Measurements from ENCODE around the gene TRIM37. TPM values are rescaled to one million over a fixed set of nuclear protein-coding genes. Genes with fewer than 3 reads are reported as not detected.
"Not testable (repeated sequence)": the region's sequence is repeated elsewhere in the genome, so short reads cannot be mapped to it uniquely, and the experiment has no call there.

Gene TRIM37
- total and polyA plus RNA-seq, 4 donors = 9.1 to 39.0 (median 16.8) TPM

DNA sequence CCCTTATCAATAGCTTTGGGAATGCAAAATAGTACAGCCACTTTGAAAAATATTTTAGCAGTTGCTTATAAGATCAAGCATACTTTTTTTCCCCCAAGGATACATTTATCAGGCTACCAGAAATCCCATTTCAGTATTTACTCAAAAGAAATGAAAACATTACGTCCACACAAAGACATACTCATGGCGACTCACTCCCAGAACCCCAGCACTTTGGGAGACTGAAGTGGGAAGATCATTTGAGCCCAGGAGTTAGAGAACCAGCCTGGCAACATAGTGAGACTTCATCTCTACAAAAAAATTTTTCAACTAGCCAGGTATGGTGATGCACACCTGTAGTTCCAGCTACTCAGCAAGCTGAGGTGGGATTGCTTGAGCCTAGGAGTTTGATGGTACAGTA is 42.4 kb upstream of the TRIM37 start:
- no peak overlapping the region for H3K27ac ChIP-seq (ENCODE audit: low read depth in 1 of 2, low read length in 1 of 2)
- H3K4me3 ChIP-seq = no peak overlapping the region
- TF ChIP-seq, protein P1, sequence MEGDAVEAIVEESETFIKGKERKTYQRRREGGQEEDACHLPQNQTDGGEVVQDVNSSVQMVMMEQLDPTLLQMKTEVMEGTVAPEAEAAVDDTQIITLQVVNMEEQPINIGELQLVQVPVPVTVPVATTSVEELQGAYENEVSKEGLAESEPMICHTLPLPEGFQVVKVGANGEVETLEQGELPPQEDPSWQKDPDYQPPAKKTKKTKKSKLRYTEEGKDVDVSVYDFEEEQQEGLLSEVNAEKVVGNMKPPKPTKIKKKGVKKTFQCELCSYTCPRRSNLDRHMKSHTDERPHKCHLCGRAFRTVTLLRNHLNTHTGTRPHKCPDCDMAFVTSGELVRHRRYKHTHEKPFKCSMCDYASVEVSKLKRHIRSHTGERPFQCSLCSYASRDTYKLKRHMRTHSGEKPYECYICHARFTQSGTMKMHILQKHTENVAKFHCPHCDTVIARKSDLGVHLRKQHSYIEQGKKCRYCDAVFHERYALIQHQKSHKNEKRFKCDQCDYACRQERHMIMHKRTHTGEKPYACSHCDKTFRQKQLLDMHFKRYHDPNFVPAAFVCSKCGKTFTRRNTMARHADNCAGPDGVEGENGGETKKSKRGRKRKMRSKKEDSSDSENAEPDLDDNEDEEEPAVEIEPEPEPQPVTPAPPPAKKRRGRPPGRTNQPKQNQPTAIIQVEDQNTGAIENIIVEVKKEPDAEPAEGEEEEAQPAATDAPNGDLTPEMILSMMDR (IDR thresholded peaks at IDR 0.05; ENCODE audit: control extremely low read depth, extremely low read depth) = no peak
- no peaks in the 10 kb centered on the region for H3K27me3 ChIP-seq (ENCODE audit: control insufficient read depth in 3 of 3, insufficient read depth in 3 of 3, low read length in 2 of 3)
- no peak for ATAC-seq (ENCODE audit: insufficient read depth, low FRiP score)
- no peak for DNase-seq
- no peaks in the 10 kb centered on the region for H3K9me3 ChIP-seq (ENCODE audit: control insufficient read depth in 4 of 4, insufficient read depth in 3 of 4, low read length in 3 of 4)
- H3K4me1 ChIP-seq (ENCODE audit: control insufficient read depth in 5 of 5, insufficient read depth in 5 of 5, low read length in 5 of 5) = peaks cover 0 to 33% (median 7%) of the 10 kb centered on the region in 5 donors
- H3K9ac ChIP-seq (ENCODE audit: insufficient read depth in 1 of 2, low read length in 2 of 2) = no peak overlapping the region
- H3K36me3 ChIP-seq (ENCODE audit: control insufficient read depth in 4 of 4, insufficient read depth in 4 of 4, low read length in 4 of 4) = peaks cover 0 to 4% (median under 1%) of the 10 kb centered on the region in 4 donors
- WGBS, 2 donors = 84 to 93% methylated on average over 2 of the region's 2 CpGs

DNA sequence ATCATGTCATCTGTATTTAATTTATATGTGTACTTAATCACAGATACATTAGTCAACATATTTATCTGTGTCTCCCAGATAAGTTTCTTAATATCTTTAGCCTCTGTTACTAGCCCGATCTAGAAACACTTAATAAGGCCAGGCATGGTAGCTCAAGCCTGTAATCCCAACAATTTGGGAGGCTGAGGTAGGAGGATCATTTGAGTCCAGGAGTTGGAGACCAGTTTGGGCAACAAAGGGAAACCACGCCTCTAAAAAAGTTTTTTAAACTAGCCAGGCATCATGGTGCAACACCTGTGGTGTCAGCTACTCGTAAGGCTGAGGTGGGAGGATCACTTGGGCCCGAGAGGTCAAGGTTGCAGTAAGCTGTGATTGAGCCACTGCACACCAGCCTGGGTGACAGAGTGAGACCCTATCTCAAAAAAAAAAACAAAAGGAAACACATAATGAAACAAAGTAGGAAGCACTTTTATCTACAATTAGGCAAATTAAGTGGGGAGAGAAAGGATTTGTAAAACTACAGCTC is 39.0 kb upstream of the TRIM37 start:
- H3K9me3 ChIP-seq (ENCODE audit: control insufficient read depth in 4 of 4, insufficient read depth in 3 of 4, low read length in 3 of 4) = no peaks in the 10 kb centered on the region
- ATAC-seq (ENCODE audit: insufficient read depth, low FRiP score) (no peak), DNase-seq (no peak)
- peaks cover 0 to 4% (median under 1%) of the 10 kb centered on the region in 4 donors for H3K36me3 ChIP-seq (ENCODE audit: control insufficient read depth in 4 of 4, insufficient read depth in 4 of 4, low read length in 4 of 4)
- 73 to 91% methylated on average over 4 of the region's 4 CpGs for WGBS, 2 donors
- TF ChIP-seq, protein P1 (IDR thresholded peaks at IDR 0.05; ENCODE audit: control extremely low read depth, extremely low read depth) = no peak
- peaks cover 0 to 4% (median 0%) of the 10 kb centered on the region in 5 donors for H3K4me1 ChIP-seq (ENCODE audit: control insufficient read depth in 5 of 5, insufficient read depth in 5 of 5, low read length in 5 of 5)
- no peak overlapping the region for H3K27ac ChIP-seq (ENCODE audit: low read depth in 1 of 2, low read length in 1 of 2)
- H3K27me3 ChIP-seq (ENCODE audit: control insufficient read depth in 3 of 3, insufficient read depth in 3 of 3, low read length in 2 of 3) = no peaks in the 10 kb centered on the region
- H3K4me3 ChIP-seq = no peak overlapping the region
- H3K9ac ChIP-seq (ENCODE audit: insufficient read depth in 1 of 2, low read length in 2 of 2) = no peak overlapping the region

- Histone ChIP-seq H3K27ac (ENCODE audit: low read depth in 1 of 2, low read length in 1 of 2) (no peak overlapping the region), H3K9me3 (ENCODE audit: control insufficient read depth in 4 of 4, insufficient read depth in 3 of 4, low read length in 3 of 4) (no peaks in the 10 kb centered on the region), H3K4me1 (ENCODE audit: control insufficient read depth in 5 of 5, insufficient read depth in 5 of 5, low read length in 5 of 5) (peaks cover 0 to 3% (median 0%) of the 10 kb centered on the region in 5 donors), H3K4me3 (no peak overlapping the region), H3K27me3 (ENCODE audit: control insufficient read depth in 3 of 3, insufficient read depth in 3 of 3, low read length in 2 of 3) (no peaks in the 10 kb centered on the region), H3K9ac (ENCODE audit: insufficient read depth in 1 of 2, low read length in 2 of 2) (no peak overlapping the region), H3K36me3 (ENCODE audit: control insufficient read depth in 4 of 4, insufficient read depth in 4 of 4, low read length in 4 of 4) (peaks cover 0 to 4% (median 1%) of the 10 kb centered on the region in 4 donors)
- ATAC-seq (ENCODE audit: insufficient read depth, low FRiP score) (no peak), DNase-seq (no peak)
- TF ChIP-seq, protein P1 (IDR thresholded peaks at IDR 0.05; ENCODE audit: control extremely low read depth, extremely low read depth) = no peak
- 96 to 97% methylated on average over 1 of the region's 1 CpG for WGBS, 2 donors
These were observed 35.2 kb upstream of the TRIM37 start for GRCh38 chr17:59141860-59142259.

GRCh38 chr17:59139939-59140338 is 33.3 kb upstream of the TRIM37 start:
- peaks cover 0 to 4% (median 1%) of the 10 kb centered on the region in 4 donors for H3K36me3 ChIP-seq (ENCODE audit: control insufficient read depth in 4 of 4, insufficient read depth in 4 of 4, low read length in 4 of 4)
- ATAC-seq (ENCODE audit: insufficient read depth, low FRiP score) = no peak
- no peak for DNase-seq
- no peaks in the 10 kb centered on the region for H3K27me3 ChIP-seq (ENCODE audit: control insufficient read depth in 3 of 3, insufficient read depth in 3 of 3, low read length in 2 of 3)
- TF ChIP-seq, protein P1 (IDR thresholded peaks at IDR 0.05; ENCODE audit: control extremely low read depth, extremely low read depth) = no peak
- H3K9me3 ChIP-seq (ENCODE audit: control insufficient read depth in 4 of 4, insufficient read depth in 3 of 4, low read length in 3 of 4) = no peaks in the 10 kb centered on the region
- no peak overlapping the region for H3K4me3 ChIP-seq
- H3K4me1 ChIP-seq (ENCODE audit: control insufficient read depth in 5 of 5, insufficient read depth in 5 of 5, low read length in 5 of 5) = peaks cover 0 to 3% (median 0%) of the 10 kb centered on the region in 5 donors
- 97 to 98% methylated on average over 4 of the region's 4 CpGs for WGBS, 2 donors
- H3K27ac ChIP-seq (ENCODE audit: low read depth in 1 of 2, low read length in 1 of 2) = no peak overlapping the region
- no peak overlapping the region for H3K9ac ChIP-seq (ENCODE audit: insufficient read depth in 1 of 2, low read length in 2 of 2)

- 93 to 96% methylated on average over 10 of the region's 10 CpGs for WGBS, 2 donors
- not testable (repeated sequence) for H3K36me3 ChIP-seq (ENCODE audit: control insufficient read depth in 4 of 4, insufficient read depth in 4 of 4, low read length in 4 of 4); H3K4me3 ChIP-seq; H3K27ac ChIP-seq (ENCODE audit: low read depth in 1 of 2, low read length in 1 of 2); H3K9ac ChIP-seq (ENCODE audit: insufficient read depth in 1 of 2, low read length in 2 of 2); H3K4me1 ChIP-seq (ENCODE audit: control insufficient read depth in 5 of 5, insufficient read depth in 5 of 5, low read length in 5 of 5); DNase-seq; H3K27me3 ChIP-seq (ENCODE audit: control insufficient read depth in 3 of 3, insufficient read depth in 3 of 3, low read length in 2 of 3); ATAC-seq (ENCODE audit: insufficient read depth, low FRiP score); H3K9me3 ChIP-seq (ENCODE audit: control insufficient read depth in 4 of 4, insufficient read depth in 3 of 4, low read length in 3 of 4)
These were observed 31.7 kb upstream of the TRIM37 start for GRCh38 chr17:59138339-59138738.

Data from lung (tissue), 12 donors.